K562 (cell line): ENCODE measurements around the gene IFRD1. TPM values are rescaled to one million over a fixed set of nuclear protein-coding genes. Genes with fewer than 3 reads are reported as not detected.
A peak's percentile ranks its signal among the peaks of the same experiment; 100 is the strongest.

Experiments used
- ATAC-seq: fragments of 200-7000 bp; cut with Tn5 transposase; 3 replicates; pipeline ENCODE4 v1.9.1; 2020; ENCODE audit warnings: moderate library complexity
- BruUV-seq: library from RNA; stranded (reverse); fragments of 400-500 nt; replicated peaks from 2 replicates; lab custom pipeline; 2021; lab: Mats Ljungman, UMichigan
- CTCF ChIA-PET: fragments of 300-600 bp; formaldehyde crosslinking; extraction: SDS; loops from one replicate; lab custom pipeline; 2021; ENCODE audit warnings: low intra/inter-chr PET ratio; lab: Yijun Ruan, JAX
- POLR2A ChIA-PET: fragments of 300-600, 350-650 bp; sonication (Branson Sonifier 250); formaldehyde crosslinking; extraction: SDS; loops from one replicate; lab custom pipeline; 2021; ENCODE audit warnings: antibody characterized with exemption, inconsistent platforms; lab: Yijun Ruan, JAX
- DNase-seq, 4 experiments: peaks; one replicate each; pipeline versions ENCODE4 v3.0.0 to v3.0.0-alpha.2; 2011 to 2018; ENCODE audit warnings: low spot score in 3 of 4, mixed read lengths in 3 of 4; ENCODE audit errors: extremely low read depth in 1 of 4
- FAIRE-seq: peaks from 2 replicates; lab custom pipeline; 2011; peaks lifted over from hg19 to GRCh38; lab: Jason Lieb, UNC
- H2AFZ ChIP-seq: 2 replicates; pipeline ENCODE4 v1.6.0; 2011; ENCODE audit warnings: low read depth, low read length, control low read depth, inconsistent platforms
- H3K27ac ChIP-seq: fragments of 200-600 bp; 3 replicates; pipeline ENCODE4 v1.8.0; 2011; ENCODE audit warnings: low read depth, mild to moderate bottlenecking, control low read depth, inconsistent platforms, low read length, moderate library complexity, mixed read lengths; ENCODE audit errors: extremely low read depth
- H3K27me3 ChIP-seq, 2 experiments: fragments of 300-600 bp in 1 of 2; 2 replicates in 1 of 2; 3 replicates in 1 of 2; pipeline versions ENCODE4 v1.6.0 to v1.8.0; 2011; ENCODE audit warnings: inconsistent platforms in 2 of 2, low read length in 2 of 2, mild to moderate bottlenecking in 1 of 2, mixed read lengths in 1 of 2, moderate library complexity in 1 of 2; ENCODE audit not compliant: control insufficient read depth in 2 of 2, insufficient read depth in 2 of 2
- H3K36me3 ChIP-seq: fragments of 300-600 bp; 3 replicates; pipeline ENCODE4 v1.8.0; 2011; ENCODE audit warnings: mild to moderate bottlenecking, low read length, inconsistent platforms; ENCODE audit not compliant: control insufficient read depth, insufficient read depth
- H3K4me1 ChIP-seq, 2 experiments: fragments of 200-600 bp in 1 of 2; replicated peaks in 1 of 2; 2 replicates in 1 of 2; 3 replicates in 1 of 2; pipeline versions ENCODE4 v1.5.1 to v1.8.0; 2011; ENCODE audit warnings: inconsistent platforms in 2 of 2, low read length in 2 of 2, mild to moderate bottlenecking in 1 of 2, mixed read lengths in 1 of 2, moderate library complexity in 1 of 2; ENCODE audit not compliant: control insufficient read depth in 2 of 2, insufficient read depth in 2 of 2
- H3K4me2 ChIP-seq: 2 replicates; pipeline ENCODE4 v1.6.1; 2011; ENCODE audit warnings: low read length, control low read depth, inconsistent platforms, mixed read lengths; ENCODE audit not compliant: insufficient read depth
- H3K4me3 ChIP-seq: fragments of 200-600 bp; sonication (generic), shearing (Covaris generic); 2 replicates; pipeline ENCODE4 v1.5.1; 2016; ENCODE audit warnings: control low read depth, inconsistent platforms
- H3K79me2 ChIP-seq: fragments of 200-600 bp; 3 replicates; pipeline ENCODE4 v1.8.0; 2011; ENCODE audit warnings: low read length, inconsistent platforms; ENCODE audit not compliant: control insufficient read depth, insufficient read depth
- H3K9ac ChIP-seq, 2 experiments: 2 replicates each; pipeline versions ENCODE4 v1.6.0 to v1.6.1; 2011; ENCODE audit warnings: low read depth in 2 of 2, low read length in 2 of 2, control low read depth in 1 of 2, inconsistent platforms in 1 of 2, mild to moderate bottlenecking in 1 of 2, mixed read lengths in 1 of 2; ENCODE audit not compliant: insufficient read depth in 1 of 2
- H3K9me1 ChIP-seq: one replicate; pipeline ENCODE4 v1.6.0; 2011; ENCODE audit warnings: inconsistent platforms, mild to moderate bottlenecking, low read length, moderate library complexity; ENCODE audit not compliant: control insufficient read depth, insufficient read depth
- H3K9me3 ChIP-seq: replicated peaks from 2 replicates; pipeline ENCODE4 v1.5.1; 2011; ENCODE audit warnings: low read depth, low read length, inconsistent platforms; ENCODE audit not compliant: control insufficient read depth, insufficient read depth
- H4K20me1 ChIP-seq: replicated peaks from 2 replicates; pipeline ENCODE4 v1.6.1; 2011; ENCODE audit warnings: low read length, inconsistent platforms, mixed read lengths; ENCODE audit not compliant: control insufficient read depth, insufficient read depth
- CGGBP1 ChIP-seq: fragments of 250-450 bp; sonication (Bioruptor Pico); IDR thresholded peaks from 2 replicates; pipeline ENCODE4 v1.9.0; 2021; ENCODE audit warnings: mild to moderate bottlenecking
- MGA ChIP-seq: fragments of 450-650 bp; IDR thresholded peaks from 2 replicates; pipeline ENCODE4 v1.6.1; 2016; ENCODE audit warnings: mild to moderate bottlenecking, moderate library complexity
- POLR3G ChIP-seq: IDR thresholded peaks from 2 replicates; pipeline ENCODE4 v1.6.1; 2011; ENCODE audit not compliant: insufficient read length, insufficient replicate concordance; ENCODE audit errors: extremely low read depth
- RAD51 ChIP-seq: fragments of 450-650 bp; IDR thresholded peaks from 2 replicates; pipeline ENCODE4 v1.7.1; 2016; ENCODE audit warnings: low read depth, mild to moderate bottlenecking, borderline replicate concordance
- TCF3 ChIP-seq: sonication (generic); formaldehyde crosslinking; IDR thresholded peaks from 2 replicates; pipeline ENCODE4 v1.4.0; 2020; ENCODE audit warnings: mild to moderate bottlenecking, missing genetic modification reagents
- TRIM24 ChIP-seq, 2 experiments: fragments of 450-650 bp; IDR thresholded peaks; 2 replicates each; pipeline ENCODE4 v1.6.1; 2016
- ZNF184 ChIP-seq: sonication (generic); formaldehyde crosslinking; IDR thresholded peaks from 2 replicates; pipeline ENCODE4 v1.5.0; 2020; ENCODE audit warnings: missing genetic modification reagents
- ZNF316 ChIP-seq: fragments of 450-650 bp; IDR thresholded peaks from 2 replicates; pipeline ENCODE4 v1.6.1; 2016
- ZNF408 ChIP-seq: fragments of 250-450 bp; sonication (Bioruptor Pico); IDR thresholded peaks from 2 replicates; pipeline ENCODE4 v1.4.0; 2020; ENCODE audit warnings: low read depth, mild to moderate bottlenecking, moderate library complexity
- ZNF79 ChIP-seq: fragments of 250-450 bp; sonication (Bioruptor Pico); IDR thresholded peaks from 2 replicates; pipeline ENCODE4 v1.4.0; 2020; ENCODE audit warnings: low read depth, mild to moderate bottlenecking, moderate library complexity
- WGBS: fragments of 100-300 bp; shearing (Covaris generic); methylation state at CpG from one replicate; pipeline ENCODE4 v1.1.6; 2016; ENCODE audit warnings: low coverage, mixed read lengths; ENCODE audit not compliant: insufficient coverage; ENCODE audit errors: missing lambda C conversion rate; 5-methylcytosine and 5-hydroxymethylcytosine counted together
- in situ Hi-C: fragments of 300-500 bp; cut with MboI; formaldehyde crosslinking; loops from 4 replicates; pipeline ENCODE4 v1.15.0; 2018; ENCODE audit warnings: inconsistent platforms, mixed read lengths
- intact Hi-C: fragments of 100-400 bp; cut with micrococcal nuclease; formaldehyde crosslinking; loops from 2 replicates; pipeline ENCODE4 v1.14.2; 2022
- polyA plus RNA-seq, 8 experiments: library from polyadenylated mRNA; depleted of rRNA in 4 of 8; stranded (reverse) in 5 of 8; unstranded in 3 of 8; fragments of >200 nt; fragmentation: Nextera tagmentation in 2 of 8; fragmentation: Illumina TruSeq in 1 of 8; extraction: Ambion mirVana in 2 of 8; extraction: Trizol in 1 of 8; gene quantifications; 2 replicates each; pipeline versions ENCODE4 v1.2.1 to v1.2.3, GENCODE V29; 2011 to 2014; ENCODE audit warnings: inconsistent platforms in 1 of 8, missing spikeins in 1 of 8
- total RNA-seq, 7 experiments: library from RNA; depleted of rRNA in 6 of 7; stranded (reverse); fragments of >200 nt in 6 of 7; fragmentation: Illumina TruSeq in 2 of 7; extraction: Trizol in 2 of 7; gene quantifications; 2 replicates each; pipeline versions ENCODE4 v1.2.1 to v1.2.3, GENCODE V29; 2011 to 2021; ENCODE audit warnings: low replicate concordance in 1 of 7

The IFRD1 gene
- total and polyA plus RNA-seq, 9 of the 15 experiments (the other 6 are each of a cell fraction or from before 2014, with no cell fraction given): 27.6 to 81.8 (median 68.1) TPM

GRCh38 chr7:112481833-112482670 lies 31.8 kb downstream of the IFRD1 start:
- ChIA-PET CTCF (interaction anchor here (0.6 to 1.2 kb wide), 2 partner anchors 50 to 416 kb away, joined by 3 read pairs; no protein-coding TSS in a partner anchor), POLR2A (interaction anchor here (1.0 to 2.1 kb wide), 3 partner anchors 9 to 31 kb away, joined by 3 to 14 read pairs (median 4); partner anchors contain the start of gene IFRD1)
- WGBS: 22% methylated on average over 3 of the region's 3 CpGs
- intact Hi-C loops (loop anchor here (2.0 kb wide), 1 partner anchor 417 kb away; no protein-coding TSS in a partner anchor), in situ Hi-C loops (no loop called here)
- Histone ChIP-seq H4K20me1 (0 out of 2 replicates have a peak, but pooled peaks cover 5% of the 10 kb centered on the region), H3K27ac (no peak overlapping the region), H3K36me3 (no peaks in the 10 kb centered on the region), H3K4me2 (no peak overlapping the region), H3K27me3 (no peaks in the 10 kb centered on the region), H3K9me3 (no peaks in the 10 kb centered on the region), H3K9ac (no peak overlapping the region), H2AFZ (no peak overlapping the region), H3K4me1 (peaks cover 4 to 24% of the 10 kb centered on the region in 2 experiments; a peak in 3 of 5 replicates), H3K4me3 (no peak overlapping the region), H3K9me1 (no peaks in the 10 kb centered on the region), H3K79me2 (no peaks in the 10 kb centered on the region)
- ATAC-seq (peak; percentile 49), FAIRE-seq (peak; percentile 23), DNase-seq (peak in 2 of 4 experiments; percentile 50 to 67)
- no TSS peak for BruUV-seq
- TF ChIP-seq ZNF408 (CRISPR knock-in tag): no peak
- no peak for TF ChIP-seq POLR3G
- peak; percentile 58 for TF ChIP-seq ZNF316
- TF ChIP-seq RAD51: peak; percentile 53; the same call in 1 of the 2 replicates
- TF ChIP-seq ZNF184 (CRISPR knock-in tag): no peak
- peak; percentile 76 for TF ChIP-seq MGA
- no peak for TF ChIP-seq TCF3
- TF ChIP-seq TRIM24 (IDR thresholded peaks at IDR 0.05): no peak
- TF ChIP-seq CGGBP1 (CRISPR knock-in tag): no peak
- no peak for TF ChIP-seq ZNF79
